ENCODE measurements around the gene CYP2A7.
"Not testable (repeated sequence)": the region's sequence is repeated elsewhere in the genome, so short reads cannot be mapped to it uniquely, and the experiment has no call there.

The CYP2A7 gene

GRCh38 chr19:40842997-40843652 is 38.9 kb downstream of the CYP2A7 start:
- DNase-seq (ENCODE audit: low read depth), result not testable (repeated sequence)

- DNase-seq (ENCODE audit: low read depth), result not testable (repeated sequence)
Measured at GRCh38 chr19:40842012-40842411, 40.0 kb downstream of the CYP2A7 start.

- DNase-seq (ENCODE audit: low read depth), result not testable (repeated sequence)
Measured at GRCh38 chr19:40838477-40838876, 43.6 kb downstream of the CYP2A7 start.

GRCh38 chr19:40836754-40837429 is 45.1 kb downstream of the CYP2A7 start:
- DNase-seq (ENCODE audit: low read depth), result no peak

GRCh38 chr19:40833728-40834533 is 48.1 kb downstream of the CYP2A7 start:
- not testable (repeated sequence) for DNase-seq (ENCODE audit: low read depth)

- DNase-seq (ENCODE audit: low read depth), result not testable (repeated sequence)
Measured at GRCh38 chr19:40832431-40832790, 49.6 kb downstream of the CYP2A7 start.

- DNase-seq (ENCODE audit: low read depth), result no peak
Measured at GRCh38 chr19:40831502-40832430, 50.3 kb downstream of the CYP2A7 start.

- not testable (repeated sequence) for DNase-seq (ENCODE audit: low read depth)
Measured at GRCh38 chr19:40830741-40831140, 51.3 kb downstream of the CYP2A7 start.

- DNase-seq (ENCODE audit: low read depth), result no peak
Measured at GRCh38 chr19:40829205-40829604, 52.8 kb downstream of the CYP2A7 start.

GRCh38 chr19:40827386-40828247 is 54.4 kb downstream of the CYP2A7 start:
- DNase-seq (ENCODE audit: low read depth), result no peak

- not testable (repeated sequence) for DNase-seq (ENCODE audit: low read depth)
Measured at GRCh38 chr19:40826699-40827385, 55.2 kb downstream of the CYP2A7 start.

GRCh38 chr19:40826312-40826698 is 55.7 kb downstream of the CYP2A7 start:
- DNase-seq (ENCODE audit: low read depth), result not testable (repeated sequence)

- not testable (repeated sequence) for DNase-seq (ENCODE audit: low read depth)
Measured at GRCh38 chr19:40825460-40826095, 56.5 kb downstream of the CYP2A7 start.

Measured in stimulated activated CD8-positive, alpha-beta memory T cell treated with anti-CD3 and anti-CD28 coated beads, Interleukin-4, amount 100 ng/mL, for 24 hours (primary cell).